BE2C (cell line): ENCODE data around the gene CDK10.

Source experiments
- DNase-seq: peaks from one replicate; pipeline ENCODE4 v3.0.0-alpha.2; 2020
- H3K27me3 ChIP-seq: fragments of 250-450 bp; sonication (Bioruptor Pico); 2 replicates; pipeline ENCODE4 v1.5.1; 2020; ENCODE audit warnings: mild to moderate bottlenecking
- H3K36me3 ChIP-seq: fragments of 250-450 bp; sonication (Bioruptor Pico); 2 replicates; pipeline ENCODE4 v1.5.1; 2020; ENCODE audit warnings: mild to moderate bottlenecking
- H3K4me1 ChIP-seq: fragments of 250-450 bp; sonication (Bioruptor Pico); 2 replicates; pipeline ENCODE4 v1.5.1; 2020
- H3K4me3 ChIP-seq: 2 replicates; pipeline ENCODE4 v1.5.1; 2011; ENCODE audit warnings: low read depth, low read length
- H3K9me3 ChIP-seq: fragments of 250-450 bp; sonication (Bioruptor Pico); 2 replicates; pipeline ENCODE4 v1.5.1; 2020
- CTCF ChIP-seq: IDR thresholded peaks from 2 replicates; pipeline ENCODE4 v1.5.1; 2012; ENCODE audit warnings: mild to moderate bottlenecking, low read depth, low read length

The CDK10 gene

GRCh38 chr16:89701425-89702406, 15.2 kb downstream of the CDK10 start, which contains the start of gene SPATA2L:
Gene SPATA2L (minus strand): TSS chr16:89701705. CDS start chr16:89701232, 473 bp downstream.
- 0 out of 2 replicates have a peak, but pooled peaks have one; percentile 18 for TF ChIP-seq CTCF
- peak; percentile 97 for DNase-seq
- Histone ChIP-seq H3K9me3 (no peaks in the 10 kb centered on the region), H3K4me3 (peak within 1 kb of the TSS; percentile 66), H3K4me1 (peaks cover 21% of the 10 kb centered on the region), H3K27me3 (no peaks in the 10 kb centered on the region), H3K36me3 (peaks cover 6% of the 10 kb centered on the region)

- no peak for DNase-seq
- no peaks in the 10 kb centered on the region for H3K36me3 ChIP-seq
- H3K4me3 ChIP-seq, result no peak overlapping the region
- H3K4me1 ChIP-seq, result peaks cover 7% of the 10 kb centered on the region
- no peaks in the 10 kb centered on the region for H3K9me3 ChIP-seq
- no peak for TF ChIP-seq CTCF
- H3K27me3 ChIP-seq, result no peaks in the 10 kb centered on the region
These were observed 17.8 kb downstream of the CDK10 start for GRCh38 chr16:89704281-89704680.

GRCh38 chr16:89705006-89705405, 18.5 kb downstream of the CDK10 start:
- H3K9me3 ChIP-seq, result no peaks in the 10 kb centered on the region
- no peak for DNase-seq
- H3K36me3 ChIP-seq, result no peaks in the 10 kb centered on the region
- peaks cover 4% of the 10 kb centered on the region; the same call in 1 of the 2 replicates for H3K4me1 ChIP-seq
- no peak overlapping the region for H3K4me3 ChIP-seq
- H3K27me3 ChIP-seq, result no peaks in the 10 kb centered on the region
- TF ChIP-seq CTCF, result no peak

- H3K36me3 ChIP-seq, result no peaks in the 10 kb centered on the region
- peaks cover 3% of the 10 kb centered on the region; the same call in 1 of the 2 replicates for H3K4me1 ChIP-seq
- TF ChIP-seq CTCF, result no peak
- H3K9me3 ChIP-seq, result no peaks in the 10 kb centered on the region
- no peaks in the 10 kb centered on the region for H3K27me3 ChIP-seq
- DNase-seq, result no peak
- H3K4me3 ChIP-seq, result peak overlapping the region; percentile 35
These were observed 20.2 kb downstream of the CDK10 start for GRCh38 chr16:89706518-89707260.

- no peak for TF ChIP-seq CTCF
- H3K9me3 ChIP-seq, result no peaks in the 10 kb centered on the region
- peaks cover 3% of the 10 kb centered on the region; the same call in 1 of the 2 replicates for H3K4me1 ChIP-seq
- no peak overlapping the region for H3K4me3 ChIP-seq
- no peak for DNase-seq
- H3K27me3 ChIP-seq, result no peaks in the 10 kb centered on the region
- no peaks in the 10 kb centered on the region for H3K36me3 ChIP-seq
These were observed 21.2 kb downstream of the CDK10 start for GRCh38 chr16:89707695-89708094.
